ENCODE measurements around the gene E2F1. TPM values are rescaled to one million over a fixed set of nuclear protein-coding genes. Genes with fewer than 3 reads are reported as not detected.
"Not testable (repeated sequence)": the region's sequence is repeated elsewhere in the genome, so short reads cannot be mapped to it uniquely, and the experiment has no call there.

The E2F1 gene
- total RNA-seq, 1 experiment from 2014 or later = 60.9 TPM

DNA sequence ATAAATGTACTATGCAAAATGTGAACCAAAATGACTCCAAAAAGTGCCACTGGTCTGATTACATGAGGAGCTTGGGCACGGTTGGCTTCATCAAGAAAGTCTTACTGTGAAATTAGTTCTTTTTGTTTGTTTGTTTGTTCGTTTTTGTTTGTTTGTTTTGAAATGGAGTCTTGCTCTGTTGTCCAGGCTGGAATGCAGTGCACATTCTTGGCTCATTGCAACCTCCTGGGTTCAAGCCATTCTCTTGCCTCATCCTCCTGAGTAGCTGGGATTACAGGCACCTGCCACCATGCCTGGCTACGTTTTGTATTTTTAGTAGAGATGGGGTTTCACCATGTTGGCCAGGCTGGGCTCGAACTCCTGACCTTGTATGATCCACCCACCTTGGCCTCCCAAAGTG is 54.3 kb downstream of the E2F1 start:
- in situ Hi-C loops (cut with HindIII; ENCODE audit: low pct_unique_long_range_greater_than_20kb, low sequenced_read_pairs); DNase-seq (ENCODE audit: low read depth): not testable (repeated sequence)

GRCh38 chr20:33630507-33630906 is 55.7 kb downstream of the E2F1 start:
- in situ Hi-C loops (cut with HindIII; ENCODE audit: low pct_unique_long_range_greater_than_20kb, low sequenced_read_pairs) = no loop called here
- DNase-seq (ENCODE audit: low read depth) = no peak

DNA sequence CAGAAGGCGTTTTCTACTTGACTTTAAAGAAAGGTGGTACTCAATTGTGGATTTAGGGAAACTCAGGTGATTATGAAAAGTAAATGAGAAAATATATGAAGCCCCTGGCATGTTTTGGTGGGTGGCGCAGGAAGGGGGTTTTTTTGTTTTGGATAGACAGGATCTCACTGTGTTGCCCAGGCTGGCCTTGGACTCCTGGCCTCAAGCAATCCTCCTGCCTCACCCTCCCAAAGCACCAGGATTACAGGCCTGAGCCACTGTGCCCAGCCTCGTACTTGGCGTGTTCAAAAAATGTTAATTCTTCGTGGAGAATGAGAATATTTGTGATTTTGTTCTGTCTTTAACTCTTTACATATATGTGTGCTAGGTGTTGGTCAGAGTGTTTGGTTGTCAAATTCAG is 56.2 kb downstream of the E2F1 start:
- no peak for DNase-seq (ENCODE audit: low read depth)
- in situ Hi-C loops (cut with HindIII; ENCODE audit: low pct_unique_long_range_greater_than_20kb, low sequenced_read_pairs) = no loop called here

DNA sequence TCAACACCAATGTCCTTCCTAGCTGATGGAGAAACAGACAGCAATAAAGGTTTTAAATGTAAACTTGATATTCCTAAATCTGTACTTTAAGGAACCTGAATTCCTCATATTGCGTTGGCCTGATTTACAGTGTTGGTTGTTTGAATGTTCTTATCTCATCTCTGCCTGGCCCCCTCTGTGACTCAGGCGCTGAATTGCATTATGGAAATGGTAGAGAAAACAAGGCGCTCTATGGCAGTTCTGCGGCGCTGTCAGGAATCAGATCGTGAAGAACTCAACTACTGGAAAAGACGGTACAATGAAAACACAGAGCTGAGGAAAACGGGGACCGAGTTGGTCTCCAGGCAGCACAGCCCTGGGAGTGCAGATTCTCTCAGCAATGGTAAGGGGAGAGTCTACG is 56.7 kb downstream of the E2F1 start:
- in situ Hi-C loops (cut with HindIII; ENCODE audit: low pct_unique_long_range_greater_than_20kb, low sequenced_read_pairs) = no loop called here
- DNase-seq (ENCODE audit: low read depth) = no peak

DNA sequence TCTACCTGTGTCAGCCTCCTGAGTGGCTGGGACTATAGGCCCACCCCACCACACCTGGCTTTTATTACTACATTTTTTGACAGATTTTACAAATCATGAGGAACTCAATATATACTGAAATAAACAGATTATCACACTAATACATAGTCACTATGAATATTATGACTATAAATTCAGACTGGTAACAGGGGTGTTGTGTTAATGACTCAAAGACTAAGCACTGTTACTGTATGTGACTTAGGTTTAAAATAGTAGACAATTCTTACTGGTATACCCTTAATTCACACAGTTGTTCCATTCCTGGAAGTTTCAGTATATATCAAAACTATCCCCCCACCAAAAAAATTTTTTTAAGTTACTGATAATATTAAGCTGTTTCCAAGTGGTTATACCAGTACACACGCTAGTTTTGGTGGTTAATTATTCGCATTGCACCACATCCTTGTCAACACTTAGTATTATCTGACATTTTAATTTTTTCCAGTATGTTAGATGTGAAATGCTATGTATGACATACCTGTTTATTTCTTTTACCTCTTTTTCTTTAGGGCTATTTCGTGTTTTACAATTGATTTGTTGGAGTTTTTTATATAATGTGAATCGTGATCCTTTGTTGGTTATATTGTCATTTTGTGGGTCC is 58.5 kb downstream of the E2F1 start:
- no peak for DNase-seq (ENCODE audit: low read depth)
- in situ Hi-C loops (cut with HindIII; ENCODE audit: low pct_unique_long_range_greater_than_20kb, low sequenced_read_pairs) = no loop called here

DNA sequence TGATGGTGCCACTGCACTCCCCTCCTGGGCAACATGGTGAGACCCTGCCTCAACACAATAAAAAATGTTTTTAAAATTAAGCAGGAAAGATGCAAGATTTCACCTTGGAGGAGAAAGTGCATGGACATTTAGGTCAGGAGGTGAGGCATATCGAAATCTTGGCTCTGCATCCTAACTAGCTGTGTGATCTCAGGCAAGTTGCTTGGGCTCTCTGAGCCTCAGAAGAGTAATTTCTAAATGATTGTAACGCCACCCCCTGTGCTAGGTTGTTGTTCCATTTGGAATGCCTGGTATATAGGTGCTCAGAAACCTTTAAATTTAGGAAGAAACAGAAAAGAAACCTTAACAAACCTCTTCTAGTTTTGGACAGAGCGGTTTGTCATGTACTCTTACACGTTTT is 60.0 kb downstream of the E2F1 start:
- no peak for DNase-seq (ENCODE audit: low read depth)
- in situ Hi-C loops (cut with HindIII; ENCODE audit: low pct_unique_long_range_greater_than_20kb, low sequenced_read_pairs) = no loop called here

Other genes starting within 250 kb of the E2F1 start
- 49.5 and 52.1 TPM in 2 replicates for gene SNTA1, start 242.6 kb downstream of the E2F1 start, total RNA-seq (2014; rRNA removed; shearing (Covaris generic); ENCODE audit: low replicate concordance)
- 51.9 and 56.1 TPM in 2 replicates for gene CBFA2T2, start 196.3 kb downstream of the E2F1 start, total RNA-seq (2014; rRNA removed; shearing (Covaris generic); ENCODE audit: low replicate concordance)
- 0.44 TPM in 1 of 2 replicates, not detected in the other for gene C20orf144, start 24.1 kb downstream of the E2F1 start, total RNA-seq (2014; rRNA removed; shearing (Covaris generic); ENCODE audit: low replicate concordance)
- 10.2 and 15.2 TPM in 2 replicates for gene ACTL10, start 19.4 kb downstream of the E2F1 start, total RNA-seq (2014; rRNA removed; shearing (Covaris generic); ENCODE audit: low replicate concordance)
- gene NECAB3, start 12.0 kb downstream of the E2F1 start, total RNA-seq (2014; rRNA removed; shearing (Covaris generic); ENCODE audit: low replicate concordance) = 30.2 and 96.4 TPM in 2 replicates
- gene PXMP4, start 33.9 kb upstream of the E2F1 start, total RNA-seq (2014; rRNA removed; shearing (Covaris generic); ENCODE audit: low replicate concordance) = 3.3 and 4.9 TPM in 2 replicates
- 0.64 and 1.1 TPM in 2 replicates for gene ZNF341, start 45.6 kb upstream of the E2F1 start, total RNA-seq (2014; rRNA removed; shearing (Covaris generic); ENCODE audit: low replicate concordance)
- 151 and 167 TPM in 2 replicates for gene CHMP4B, start 125.0 kb upstream of the E2F1 start, total RNA-seq (2014; rRNA removed; shearing (Covaris generic); ENCODE audit: low replicate concordance)